PC-3 (cell line): ENCODE data around the gene IFT22.

ENCODE experiments used
- CTCF ChIP-seq: fragments of 300-600 bp; sonication (generic); conservative IDR thresholded peaks from 2 replicates; pipeline ENCODE4 v1.5.1; 2017; ENCODE audit warnings: antibody characterized with exemption, low read depth, mild to moderate bottlenecking, low read length
- EZH2 ChIP-seq: fragments of 300-600 bp; sonication (generic); IDR thresholded peaks from one replicate; pipeline ENCODE4 v1.6.1; 2017; ENCODE audit warnings: antibody characterized with exemption, mild to moderate bottlenecking, low read length; ENCODE audit not compliant: unreplicated experiment
- EZH2phosphoT487 ChIP-seq: fragments of 300-600 bp; sonication (generic); IDR thresholded peaks from 2 replicates; pipeline ENCODE4 v1.6.1; 2018; ENCODE audit warnings: mild to moderate bottlenecking, antibody characterized with exemption, low read length, borderline replicate concordance

GRCh38 chr7:101333912-101334311, 12.3 kb upstream of the IFT22 start:
- TF ChIP-seq CTCF (no peak), EZH2 (no peak), EZH2phosphoT487 (no peak)
